Suprapubic skin (tissue), 3 donors: ENCODE measurements around the gene SLC16A8.

Experiments used
- EP300 ChIP-seq: sonication (generic); formaldehyde crosslinking; IDR thresholded peaks from one replicate; pipeline ENCODE4 v1.6.1; 2017; ENCODE audit warnings: antibody characterized with exemption
- TF ChIP-seq, protein P1 (sequence below), 2 donors: fragments of 200-600 bp in 1 of 2; fragments of 450-650 bp in 1 of 2; sonication (generic) in 1 of 2; IDR thresholded peaks; one replicate each; pipeline ENCODE4 v1.5.1; 2016 to 2019; ENCODE audit warnings: antibody characterized with exemption in 2 of 2, mild to moderate bottlenecking in 1 of 2, moderate library complexity in 1 of 2

DNA sequence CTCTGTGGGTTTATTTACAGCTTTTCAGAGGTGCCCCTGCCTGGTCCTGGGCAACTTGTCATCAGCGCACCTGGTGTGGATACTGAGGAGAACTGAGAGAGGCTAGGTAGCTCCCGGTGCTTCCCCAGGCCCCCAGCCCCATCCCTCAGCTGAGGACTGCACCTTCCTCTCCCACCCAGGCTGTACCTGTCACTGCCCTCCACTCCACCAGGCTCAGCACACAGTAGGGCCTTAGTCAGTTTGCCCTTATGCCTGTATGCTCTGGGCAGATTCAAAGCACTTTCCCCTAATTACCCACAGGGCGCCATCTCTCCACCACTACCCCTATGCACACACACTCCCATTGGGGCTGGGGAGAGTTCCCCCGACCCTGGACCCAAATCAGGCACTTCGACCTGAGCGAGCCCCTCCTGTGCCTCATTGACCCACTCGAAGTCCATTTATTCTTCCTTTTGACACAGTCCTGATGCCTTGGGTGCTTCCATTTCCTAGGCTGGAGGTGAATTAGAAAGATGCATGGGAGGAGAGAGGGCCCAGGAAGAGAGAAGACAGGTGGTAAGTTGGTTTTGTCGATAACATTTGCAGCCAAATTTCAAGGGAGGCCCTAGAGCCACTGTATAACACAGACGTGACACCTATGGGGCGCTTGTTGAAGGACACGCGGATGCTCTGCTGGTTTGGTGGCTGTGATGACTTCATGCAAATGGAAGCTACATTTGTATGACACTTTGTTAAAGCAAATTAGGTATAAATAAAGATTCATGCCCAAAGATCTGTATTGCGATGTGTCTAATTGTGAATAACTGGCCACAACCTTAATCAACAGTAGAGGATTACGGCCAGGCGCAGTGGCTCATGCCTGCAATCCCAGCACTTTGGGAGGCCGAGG is 40.6 kb downstream of the SLC16A8 start:
- TF ChIP-seq, protein P1, sequence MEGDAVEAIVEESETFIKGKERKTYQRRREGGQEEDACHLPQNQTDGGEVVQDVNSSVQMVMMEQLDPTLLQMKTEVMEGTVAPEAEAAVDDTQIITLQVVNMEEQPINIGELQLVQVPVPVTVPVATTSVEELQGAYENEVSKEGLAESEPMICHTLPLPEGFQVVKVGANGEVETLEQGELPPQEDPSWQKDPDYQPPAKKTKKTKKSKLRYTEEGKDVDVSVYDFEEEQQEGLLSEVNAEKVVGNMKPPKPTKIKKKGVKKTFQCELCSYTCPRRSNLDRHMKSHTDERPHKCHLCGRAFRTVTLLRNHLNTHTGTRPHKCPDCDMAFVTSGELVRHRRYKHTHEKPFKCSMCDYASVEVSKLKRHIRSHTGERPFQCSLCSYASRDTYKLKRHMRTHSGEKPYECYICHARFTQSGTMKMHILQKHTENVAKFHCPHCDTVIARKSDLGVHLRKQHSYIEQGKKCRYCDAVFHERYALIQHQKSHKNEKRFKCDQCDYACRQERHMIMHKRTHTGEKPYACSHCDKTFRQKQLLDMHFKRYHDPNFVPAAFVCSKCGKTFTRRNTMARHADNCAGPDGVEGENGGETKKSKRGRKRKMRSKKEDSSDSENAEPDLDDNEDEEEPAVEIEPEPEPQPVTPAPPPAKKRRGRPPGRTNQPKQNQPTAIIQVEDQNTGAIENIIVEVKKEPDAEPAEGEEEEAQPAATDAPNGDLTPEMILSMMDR (IDR thresholded peaks at IDR 0.05): no peak
- no peak for TF ChIP-seq EP300
